Neural cell (in vitro differentiated cells): ENCODE results near the gene LMNA. TPM values are rescaled to one million over a fixed set of nuclear protein-coding genes. Genes with fewer than 3 reads are reported as not detected.

Experiments
- H2AFZ ChIP-seq: fragments of 200-600, 300-800 bp; sonication (generic), shearing (Covaris generic); 2 replicates; pipeline ENCODE4 v1.6.0; 2014; ENCODE audit warnings: low read depth, mild to moderate bottlenecking, antibody characterized with exemption, low read length, moderate library complexity
- H3F3A ChIP-seq: fragments of 200-600 bp; shearing (Covaris generic); 2 replicates; pipeline ENCODE4 v1.6.1; 2016; ENCODE audit warnings: mild to moderate bottlenecking, moderate library complexity, mixed read lengths, antibody characterized with exemption, low read length; ENCODE audit not compliant: insufficient read depth, poor library complexity, severe bottlenecking
- H3K27ac ChIP-seq: fragments of 200-600, 300-800 bp; sonication (generic), shearing (Covaris generic); 2 replicates; pipeline ENCODE4 v1.5.1; 2014; ENCODE audit warnings: mild to moderate bottlenecking, low read length, moderate library complexity
- H3K27me3 ChIP-seq: fragments of 300-800, 200-600 bp; sonication (generic), shearing (Covaris generic); 2 replicates; pipeline ENCODE4 v1.6.0; 2014; ENCODE audit warnings: mild to moderate bottlenecking, low read depth, low read length, moderate library complexity; ENCODE audit not compliant: insufficient read depth
- H3K36me3 ChIP-seq: fragments of 300-800, 200-600 bp; sonication (generic), shearing (Covaris generic); 2 replicates; pipeline ENCODE4 v1.5.1; 2014; ENCODE audit warnings: mild to moderate bottlenecking, antibody characterized with exemption, low read length, moderate library complexity; ENCODE audit not compliant: insufficient read depth
- H3K4me2 ChIP-seq: fragments of 300-800, 200-600 bp; sonication (generic), shearing (Covaris generic); 2 replicates; pipeline ENCODE4 v1.6.0; 2014; ENCODE audit warnings: mild to moderate bottlenecking, low read length
- H3K4me3 ChIP-seq: fragments of 300-800, 200-600 bp; sonication (generic), shearing (Covaris generic); 2 replicates; pipeline ENCODE4 v1.5.1; 2014; ENCODE audit warnings: mild to moderate bottlenecking, low read length, moderate library complexity
- H3K79me2 ChIP-seq: fragments of 200-600 bp; shearing (Covaris generic); replicated peaks from 2 replicates; pipeline ENCODE4 v1.6.0; 2014; ENCODE audit warnings: mild to moderate bottlenecking, low read length, moderate library complexity; ENCODE audit not compliant: insufficient read depth
- H3K9ac ChIP-seq: fragments of 300-800, 200-600 bp; sonication (generic), shearing (Covaris generic); 2 replicates; pipeline ENCODE4 v1.6.1; 2016; ENCODE audit warnings: mild to moderate bottlenecking, low read length, mixed read lengths
- H3K9me2 ChIP-seq: fragments of 200-600 bp; shearing (Covaris generic); 2 replicates; pipeline ENCODE4 v1.6.1; 2016; ENCODE audit warnings: mild to moderate bottlenecking, low read length, mixed read lengths; ENCODE audit not compliant: insufficient read depth
- H3K9me3 ChIP-seq: fragments of 200-600, 300-800 bp; sonication (generic), shearing (Covaris generic); 2 replicates; pipeline ENCODE4 v1.6.1; 2016; ENCODE audit warnings: mild to moderate bottlenecking, mixed run types, low read length, moderate library complexity, mixed read lengths
- H4K20me1 ChIP-seq: fragments of 200-600 bp; shearing (Covaris generic); 2 replicates; pipeline ENCODE4 v1.6.1; 2016; ENCODE audit warnings: mild to moderate bottlenecking, mixed run types; ENCODE audit not compliant: insufficient read depth
- CTCF ChIP-seq: fragments of 450-650 bp; IDR thresholded peaks from 2 replicates; pipeline ENCODE4 v1.5.1; 2014; ENCODE audit warnings: antibody characterized with exemption, mild to moderate bottlenecking, moderate library complexity; ENCODE audit not compliant: poor library complexity, severe bottlenecking
- EP300 ChIP-seq: fragments of 450-650 bp; conservative IDR thresholded peaks from 2 replicates; pipeline ENCODE4 v1.6.1; 2014; ENCODE audit warnings: antibody characterized with exemption, mild to moderate bottlenecking, moderate library complexity; ENCODE audit not compliant: poor library complexity, severe bottlenecking
- EZH2 ChIP-seq: fragments of 200-600, 300-800 bp; shearing (Covaris generic), sonication (generic); IDR thresholded peaks from 2 replicates; pipeline ENCODE4 v1.6.1; 2014; ENCODE audit warnings: antibody characterized with exemption, low read length, borderline replicate concordance, mild to moderate bottlenecking; ENCODE audit not compliant: insufficient read depth, poor library complexity, severe bottlenecking
- MXI1 ChIP-seq: fragments of 450-650 bp; conservative IDR thresholded peaks from 2 replicates; pipeline ENCODE4 v1.6.1; 2014; ENCODE audit warnings: antibody characterized with exemption, mild to moderate bottlenecking; ENCODE audit not compliant: poor library complexity, severe bottlenecking
- POLR2AphosphoS5 ChIP-seq: IDR thresholded peaks from 2 replicates; pipeline ENCODE4 v1.6.1; 2012
- RAD21 ChIP-seq: fragments of 450-650 bp; conservative IDR thresholded peaks from 2 replicates; pipeline ENCODE4 v1.6.1; 2014; ENCODE audit warnings: antibody characterized with exemption, mild to moderate bottlenecking, moderate library complexity
- SMC3 ChIP-seq: fragments of 450-650 bp; conservative IDR thresholded peaks from 2 replicates; pipeline ENCODE4 v1.6.1; 2014; ENCODE audit warnings: antibody characterized with exemption, mild to moderate bottlenecking, moderate library complexity; ENCODE audit not compliant: poor library complexity
- TAF1 ChIP-seq: IDR thresholded peaks from 2 replicates; pipeline ENCODE4 v1.6.1; 2012; ENCODE audit warnings: low read depth
- polyA plus RNA-seq: library from polyadenylated mRNA; depleted of rRNA; stranded (reverse); fragments of >200 nt; gene quantifications from 2 replicates; pipeline ENCODE4 v1.2.3, GENCODE V29; 2014
- TF ChIP-seq, protein P1 (sequence below): IDR thresholded peaks from 2 replicates; pipeline ENCODE4 v1.6.1; 2012; ENCODE audit warnings: borderline replicate concordance

Gene LMNA
- polyA plus RNA-seq, 1 donor from 2014 or later = 90.7 TPM

DNA sequence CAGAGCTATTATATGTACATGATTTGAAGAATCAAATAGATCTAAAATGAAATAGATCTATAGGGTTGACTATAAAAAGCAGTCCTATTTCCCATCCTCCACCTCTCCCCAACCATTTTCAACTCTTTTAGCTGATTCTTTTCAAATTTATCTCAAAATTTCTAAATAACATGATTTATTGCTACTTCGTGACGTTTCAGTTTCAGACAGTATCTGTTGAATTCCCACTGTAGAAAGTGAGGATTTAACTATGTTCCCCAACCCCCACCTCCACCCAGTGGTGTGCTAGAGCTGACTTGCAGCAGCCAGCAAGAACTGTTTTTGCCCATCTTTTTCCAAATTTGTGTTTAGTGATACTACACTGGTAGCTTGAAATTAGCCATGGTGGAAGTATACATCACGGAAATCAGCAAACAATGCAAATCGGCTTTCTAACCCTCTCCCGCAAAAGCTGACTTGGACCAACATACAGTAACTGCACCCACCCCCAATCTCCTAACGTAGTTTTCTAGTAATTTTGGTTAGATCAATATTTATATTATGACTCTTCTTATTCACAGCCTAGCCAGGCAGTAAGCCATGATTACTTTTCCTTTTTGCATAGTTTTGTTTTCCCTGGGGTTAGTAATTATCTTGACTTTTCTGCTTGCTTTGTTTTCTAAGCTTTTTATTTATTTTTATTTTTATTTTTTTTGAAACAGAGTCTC lies 49.8 kb downstream of the LMNA start:
- H3K4me3 ChIP-seq = no peak overlapping the region
- no peak overlapping the region for H2AFZ ChIP-seq
- no peaks in the 10 kb centered on the region for H3F3A ChIP-seq
- peaks cover 11% of the 10 kb centered on the region for H3K36me3 ChIP-seq
- H3K4me2 ChIP-seq = no peak overlapping the region
- H3K79me2 ChIP-seq = no peaks in the 10 kb centered on the region
- H3K9me2 ChIP-seq = no peaks in the 10 kb centered on the region
- H3K27ac ChIP-seq = no peak overlapping the region
- H4K20me1 ChIP-seq = no peaks in the 10 kb centered on the region
- no peaks in the 10 kb centered on the region for H3K9me3 ChIP-seq
- no peaks in the 10 kb centered on the region for H3K27me3 ChIP-seq
- H3K9ac ChIP-seq = no peak overlapping the region
- TF ChIP-seq EZH2 = no peak
- no peak for TF ChIP-seq MXI1
- TF ChIP-seq TAF1 = no peak

- no peak overlapping the region for H3K9ac ChIP-seq
- TF ChIP-seq POLR2AphosphoS5 = no peak
- no peak for TF ChIP-seq EZH2
- TF ChIP-seq CTCF = no peak
- TF ChIP-seq, protein P1, sequence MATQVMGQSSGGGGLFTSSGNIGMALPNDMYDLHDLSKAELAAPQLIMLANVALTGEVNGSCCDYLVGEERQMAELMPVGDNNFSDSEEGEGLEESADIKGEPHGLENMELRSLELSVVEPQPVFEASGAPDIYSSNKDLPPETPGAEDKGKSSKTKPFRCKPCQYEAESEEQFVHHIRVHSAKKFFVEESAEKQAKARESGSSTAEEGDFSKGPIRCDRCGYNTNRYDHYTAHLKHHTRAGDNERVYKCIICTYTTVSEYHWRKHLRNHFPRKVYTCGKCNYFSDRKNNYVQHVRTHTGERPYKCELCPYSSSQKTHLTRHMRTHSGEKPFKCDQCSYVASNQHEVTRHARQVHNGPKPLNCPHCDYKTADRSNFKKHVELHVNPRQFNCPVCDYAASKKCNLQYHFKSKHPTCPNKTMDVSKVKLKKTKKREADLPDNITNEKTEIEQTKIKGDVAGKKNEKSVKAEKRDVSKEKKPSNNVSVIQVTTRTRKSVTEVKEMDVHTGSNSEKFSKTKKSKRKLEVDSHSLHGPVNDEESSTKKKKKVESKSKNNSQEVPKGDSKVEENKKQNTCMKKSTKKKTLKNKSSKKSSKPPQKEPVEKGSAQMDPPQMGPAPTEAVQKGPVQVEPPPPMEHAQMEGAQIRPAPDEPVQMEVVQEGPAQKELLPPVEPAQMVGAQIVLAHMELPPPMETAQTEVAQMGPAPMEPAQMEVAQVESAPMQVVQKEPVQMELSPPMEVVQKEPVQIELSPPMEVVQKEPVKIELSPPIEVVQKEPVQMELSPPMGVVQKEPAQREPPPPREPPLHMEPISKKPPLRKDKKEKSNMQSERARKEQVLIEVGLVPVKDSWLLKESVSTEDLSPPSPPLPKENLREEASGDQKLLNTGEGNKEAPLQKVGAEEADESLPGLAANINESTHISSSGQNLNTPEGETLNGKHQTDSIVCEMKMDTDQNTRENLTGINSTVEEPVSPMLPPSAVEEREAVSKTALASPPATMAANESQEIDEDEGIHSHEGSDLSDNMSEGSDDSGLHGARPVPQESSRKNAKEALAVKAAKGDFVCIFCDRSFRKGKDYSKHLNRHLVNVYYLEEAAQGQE = no peak
- TF ChIP-seq SMC3 = no peak
- no peak for TF ChIP-seq RAD21
- no peak for TF ChIP-seq EP300
- TF ChIP-seq MXI1 = no peak
- TF ChIP-seq TAF1 = no peak
Measured at GRCh38 chr1:156165083-156165482, 50.6 kb downstream of the LMNA start.

More at GRCh38 chr1:156165083-156165482, 50.6 kb downstream of the LMNA start:
- no peaks in the 10 kb centered on the region for H3F3A ChIP-seq
- no peaks in the 10 kb centered on the region for H3K9me3 ChIP-seq
- no peak overlapping the region for H3K4me3 ChIP-seq
- H3K79me2 ChIP-seq = no peaks in the 10 kb centered on the region
- no peaks in the 10 kb centered on the region for H4K20me1 ChIP-seq
- H3K36me3 ChIP-seq = peaks cover 11% of the 10 kb centered on the region
- no peak overlapping the region for H3K27ac ChIP-seq
- H3K9me2 ChIP-seq = no peaks in the 10 kb centered on the region
- no peaks in the 10 kb centered on the region for H3K27me3 ChIP-seq
- H2AFZ ChIP-seq = no peak overlapping the region
- H3K4me2 ChIP-seq = no peak overlapping the region
